ENCODE data around the gene MORN5.

GRCh38 chr9:122207096-122207495 is 47.4 kb downstream of the MORN5 start:
- TF ChIP-seq POLR2A (IDR thresholded peaks at IDR 0.05; ENCODE audit: low read length) = no peak
- TF ChIP-seq GATA1 (IDR thresholded peaks at IDR 0.05; ENCODE audit: low read depth, low read length) = no peak
